Ishikawa (cell line): ENCODE results near the gene IL1A.

Experiments used
- EP300 ChIP-seq: IDR thresholded peaks from 2 replicates; pipeline ENCODE4 v1.6.1; 2012; ENCODE audit warnings: borderline replicate concordance
- FOXM1 ChIP-seq: IDR thresholded peaks from 2 replicates; pipeline ENCODE4 v1.6.1; 2012; ENCODE audit warnings: low read depth, borderline replicate concordance
- RAD21 ChIP-seq: IDR thresholded peaks from 2 replicates; pipeline ENCODE4 v1.6.1; 2012; ENCODE audit warnings: low read depth
- REST ChIP-seq: IDR thresholded peaks from 2 replicates; pipeline ENCODE4 v1.6.1; 2012; ENCODE audit warnings: low read depth, mild to moderate bottlenecking
- USF1 ChIP-seq: IDR thresholded peaks from 2 replicates; pipeline ENCODE4 v1.6.1; 2012
- TF ChIP-seq, protein P1 (sequence below): IDR thresholded peaks from 2 replicates; pipeline ENCODE4 v1.6.1; 2012

DNA sequence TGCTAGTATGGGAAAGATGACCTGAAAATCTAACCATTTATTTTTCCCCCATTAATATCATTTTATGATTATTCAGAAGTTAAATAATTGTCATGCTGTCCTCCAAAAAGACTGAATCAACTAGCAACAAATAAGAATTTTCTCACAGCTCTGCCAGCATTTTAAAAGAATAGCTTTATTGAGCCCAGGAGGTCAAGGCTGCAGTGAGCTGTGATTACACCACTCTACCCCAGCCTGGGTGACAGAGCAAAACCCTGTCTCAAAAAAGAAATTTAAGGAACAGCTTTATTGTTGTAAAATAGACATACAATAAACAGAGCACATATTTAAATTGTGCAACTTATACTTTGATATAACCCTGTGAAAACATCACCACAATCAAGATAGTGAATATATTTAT, 24.8 kb upstream of the IL1A start:
- TF ChIP-seq, protein P1, sequence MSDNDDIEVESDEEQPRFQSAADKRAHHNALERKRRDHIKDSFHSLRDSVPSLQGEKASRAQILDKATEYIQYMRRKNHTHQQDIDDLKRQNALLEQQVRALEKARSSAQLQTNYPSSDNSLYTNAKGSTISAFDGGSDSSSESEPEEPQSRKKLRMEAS: no peak
- no peak for TF ChIP-seq EP300
- TF ChIP-seq RAD21: no peak
- no peak for TF ChIP-seq USF1
- no peak for TF ChIP-seq FOXM1
- no peak for TF ChIP-seq REST
